HCT116 (cell line): Measurements from ENCODE around the gene CSK.

ENCODE experiments used
- POLR2A ChIP-seq: IDR thresholded peaks from 2 replicates; pipeline ENCODE4 v1.7.0; 2011; ENCODE audit warnings: borderline replicate concordance; ENCODE audit not compliant: insufficient read depth, insufficient read length; ENCODE audit errors: extremely low read depth
- SP1 ChIP-seq: IDR thresholded peaks from 2 replicates; pipeline ENCODE4 v1.6.1; 2012; ENCODE audit warnings: low read depth
- TF ChIP-seq, protein P1 (sequence below), 3 experiments: fragments of 200-600 bp in 1 of 3; sonication (generic) in 1 of 3; IDR thresholded peaks in 2 of 3; conservative IDR thresholded peaks in 1 of 3; 2 replicates each; pipeline ENCODE4 v1.5.1; 2012 to 2017; ENCODE audit warnings: low read depth in 2 of 3, low read length in 2 of 3, antibody characterized with exemption in 1 of 3, borderline replicate concordance in 1 of 3, control low read depth in 1 of 3, mild to moderate bottlenecking in 1 of 3, mixed read lengths in 1 of 3, mixed run types in 1 of 3, moderate library complexity in 1 of 3; ENCODE audit not compliant: insufficient read depth in 1 of 3
- TF ChIP-seq, protein P2 (sequence below): IDR thresholded peaks from 2 replicates; pipeline ENCODE4 v1.6.1; 2012; ENCODE audit warnings: low read depth

DNA sequence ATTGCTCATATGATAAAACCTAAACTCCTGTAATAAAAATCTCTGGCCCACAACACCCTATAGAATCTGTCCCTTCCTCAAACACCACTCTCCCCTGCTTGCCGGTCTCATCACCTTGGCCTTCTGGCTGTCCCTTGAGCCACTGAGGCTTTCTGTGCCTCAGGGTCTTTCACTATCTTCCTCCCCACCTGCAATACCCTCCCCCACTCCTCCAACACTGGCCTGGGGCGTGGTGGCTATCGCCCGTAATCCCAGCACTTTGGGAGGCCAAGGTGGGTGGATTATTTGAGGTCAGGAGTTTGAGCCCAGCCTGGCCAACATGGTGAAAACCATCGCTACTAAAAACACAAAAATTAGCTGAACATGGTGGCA lies 3.3 kb upstream of the CSK start:
- TF ChIP-seq POLR2A: no peak
- TF ChIP-seq, protein P1, sequence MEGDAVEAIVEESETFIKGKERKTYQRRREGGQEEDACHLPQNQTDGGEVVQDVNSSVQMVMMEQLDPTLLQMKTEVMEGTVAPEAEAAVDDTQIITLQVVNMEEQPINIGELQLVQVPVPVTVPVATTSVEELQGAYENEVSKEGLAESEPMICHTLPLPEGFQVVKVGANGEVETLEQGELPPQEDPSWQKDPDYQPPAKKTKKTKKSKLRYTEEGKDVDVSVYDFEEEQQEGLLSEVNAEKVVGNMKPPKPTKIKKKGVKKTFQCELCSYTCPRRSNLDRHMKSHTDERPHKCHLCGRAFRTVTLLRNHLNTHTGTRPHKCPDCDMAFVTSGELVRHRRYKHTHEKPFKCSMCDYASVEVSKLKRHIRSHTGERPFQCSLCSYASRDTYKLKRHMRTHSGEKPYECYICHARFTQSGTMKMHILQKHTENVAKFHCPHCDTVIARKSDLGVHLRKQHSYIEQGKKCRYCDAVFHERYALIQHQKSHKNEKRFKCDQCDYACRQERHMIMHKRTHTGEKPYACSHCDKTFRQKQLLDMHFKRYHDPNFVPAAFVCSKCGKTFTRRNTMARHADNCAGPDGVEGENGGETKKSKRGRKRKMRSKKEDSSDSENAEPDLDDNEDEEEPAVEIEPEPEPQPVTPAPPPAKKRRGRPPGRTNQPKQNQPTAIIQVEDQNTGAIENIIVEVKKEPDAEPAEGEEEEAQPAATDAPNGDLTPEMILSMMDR (IDR thresholded peaks at IDR 0.05 in 2 of 3, conservative IDR thresholded peaks at IDR 0.05 in 1 of 3; ENCODE audit: borderline replicate concordance in 1 of 3, insufficient read depth in 1 of 3, low read depth in 2 of 3, low read length in 2 of 3): no peak
- no peak for TF ChIP-seq SP1
- TF ChIP-seq, protein P2, sequence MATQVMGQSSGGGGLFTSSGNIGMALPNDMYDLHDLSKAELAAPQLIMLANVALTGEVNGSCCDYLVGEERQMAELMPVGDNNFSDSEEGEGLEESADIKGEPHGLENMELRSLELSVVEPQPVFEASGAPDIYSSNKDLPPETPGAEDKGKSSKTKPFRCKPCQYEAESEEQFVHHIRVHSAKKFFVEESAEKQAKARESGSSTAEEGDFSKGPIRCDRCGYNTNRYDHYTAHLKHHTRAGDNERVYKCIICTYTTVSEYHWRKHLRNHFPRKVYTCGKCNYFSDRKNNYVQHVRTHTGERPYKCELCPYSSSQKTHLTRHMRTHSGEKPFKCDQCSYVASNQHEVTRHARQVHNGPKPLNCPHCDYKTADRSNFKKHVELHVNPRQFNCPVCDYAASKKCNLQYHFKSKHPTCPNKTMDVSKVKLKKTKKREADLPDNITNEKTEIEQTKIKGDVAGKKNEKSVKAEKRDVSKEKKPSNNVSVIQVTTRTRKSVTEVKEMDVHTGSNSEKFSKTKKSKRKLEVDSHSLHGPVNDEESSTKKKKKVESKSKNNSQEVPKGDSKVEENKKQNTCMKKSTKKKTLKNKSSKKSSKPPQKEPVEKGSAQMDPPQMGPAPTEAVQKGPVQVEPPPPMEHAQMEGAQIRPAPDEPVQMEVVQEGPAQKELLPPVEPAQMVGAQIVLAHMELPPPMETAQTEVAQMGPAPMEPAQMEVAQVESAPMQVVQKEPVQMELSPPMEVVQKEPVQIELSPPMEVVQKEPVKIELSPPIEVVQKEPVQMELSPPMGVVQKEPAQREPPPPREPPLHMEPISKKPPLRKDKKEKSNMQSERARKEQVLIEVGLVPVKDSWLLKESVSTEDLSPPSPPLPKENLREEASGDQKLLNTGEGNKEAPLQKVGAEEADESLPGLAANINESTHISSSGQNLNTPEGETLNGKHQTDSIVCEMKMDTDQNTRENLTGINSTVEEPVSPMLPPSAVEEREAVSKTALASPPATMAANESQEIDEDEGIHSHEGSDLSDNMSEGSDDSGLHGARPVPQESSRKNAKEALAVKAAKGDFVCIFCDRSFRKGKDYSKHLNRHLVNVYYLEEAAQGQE: no peak
